Neural crest cell (in vitro differentiated cells): ENCODE data around the gene BCL2L13. TPM values are rescaled to one million over a fixed set of nuclear protein-coding genes. Genes with fewer than 3 reads are reported as not detected.
A peak's percentile ranks its signal among the peaks of the same experiment; 100 is the strongest.

Experiments used
- DNase-seq: peaks from one replicate; pipeline ENCODE4 v3.0.0; 2021; ENCODE audit warnings: low read depth, mixed read lengths, low spot score
- H3K27ac Mint-ChIP-seq: one replicate; pipeline ENCODE4 v1.8.0; 2021; ENCODE audit warnings: mild to moderate bottlenecking, mixed read lengths; ENCODE audit not compliant: unreplicated experiment
- H3K27me3 Mint-ChIP-seq: 2 replicates; pipeline ENCODE4 v1.8.0; 2021; ENCODE audit warnings: low read depth, mild to moderate bottlenecking, mixed read lengths
- H3K36me3 Mint-ChIP-seq: 2 replicates; pipeline ENCODE4 v1.8.0; 2021; ENCODE audit warnings: low read depth, mild to moderate bottlenecking, mixed read lengths
- H3K4me1 Mint-ChIP-seq: 2 replicates; pipeline ENCODE4 v1.8.0; 2021; ENCODE audit warnings: mixed read lengths
- H3K4me3 Mint-ChIP-seq: one replicate; pipeline ENCODE4 v1.8.0; 2021; ENCODE audit warnings: mild to moderate bottlenecking, mixed read lengths
- H3K9me3 Mint-ChIP-seq: 2 replicates; pipeline ENCODE4 v1.8.0; 2021; ENCODE audit warnings: mixed read lengths
- total RNA-seq: library from RNA; stranded (reverse); gene quantifications from 2 replicates; pipeline ENCODE4 v1.2.1, GENCODE V29; 2021
- TF ChIP-seq, protein P1 (sequence below): fragments of 200-600 bp; sonication (generic); conservative IDR thresholded peaks from 2 replicates; pipeline ENCODE4 v1.5.0; 2021; ENCODE audit warnings: antibody characterized with exemption, mild to moderate bottlenecking

The BCL2L13 gene
- total RNA-seq, 1 donor from 2014 or later: 37.5 TPM

DNA sequence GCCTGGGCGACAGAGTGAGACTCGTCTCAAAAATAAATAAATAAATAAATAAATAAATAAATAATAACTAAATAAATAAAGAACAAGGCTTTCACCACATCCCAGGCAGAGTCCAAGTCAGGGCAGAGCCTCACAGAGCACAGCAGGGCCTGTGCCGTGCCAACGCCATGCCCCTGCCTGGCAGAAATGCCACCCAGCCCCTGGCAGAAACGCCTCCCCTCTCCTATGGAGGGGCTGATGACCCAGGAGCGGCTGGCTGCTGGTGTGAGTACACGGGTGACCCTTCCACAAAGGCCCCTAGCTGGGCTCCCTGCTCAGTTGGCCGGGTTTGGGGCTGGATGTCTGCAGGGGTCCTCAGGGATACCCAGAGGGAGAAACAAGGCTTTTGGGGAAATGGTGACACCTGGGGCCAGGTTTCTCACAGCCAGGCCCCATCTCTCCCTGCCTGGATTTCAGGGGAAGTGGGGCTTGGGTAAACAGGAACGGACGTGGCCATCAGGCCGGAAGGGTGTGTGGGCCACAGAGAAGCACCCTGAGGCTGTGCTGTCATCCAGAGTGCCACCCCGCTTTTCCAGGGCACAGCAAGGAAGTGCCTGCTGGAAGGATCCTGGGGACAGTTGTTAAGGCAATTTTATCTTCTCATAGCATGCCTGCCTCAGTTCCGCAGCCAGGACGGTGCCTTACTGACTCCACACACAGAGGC lies 130.6 kb downstream of the BCL2L13 start:
- no peak for DNase-seq
- Mint-ChIP-seq H3K27me3 (no peaks in the 10 kb centered on the region), H3K4me1 (peaks cover 16% of the 10 kb centered on the region), H3K9me3 (no peaks in the 10 kb centered on the region), H3K36me3 (no peaks in the 10 kb centered on the region), H3K27ac (no peak overlapping the region), H3K4me3 (no peak overlapping the region)
- TF ChIP-seq, protein P1, sequence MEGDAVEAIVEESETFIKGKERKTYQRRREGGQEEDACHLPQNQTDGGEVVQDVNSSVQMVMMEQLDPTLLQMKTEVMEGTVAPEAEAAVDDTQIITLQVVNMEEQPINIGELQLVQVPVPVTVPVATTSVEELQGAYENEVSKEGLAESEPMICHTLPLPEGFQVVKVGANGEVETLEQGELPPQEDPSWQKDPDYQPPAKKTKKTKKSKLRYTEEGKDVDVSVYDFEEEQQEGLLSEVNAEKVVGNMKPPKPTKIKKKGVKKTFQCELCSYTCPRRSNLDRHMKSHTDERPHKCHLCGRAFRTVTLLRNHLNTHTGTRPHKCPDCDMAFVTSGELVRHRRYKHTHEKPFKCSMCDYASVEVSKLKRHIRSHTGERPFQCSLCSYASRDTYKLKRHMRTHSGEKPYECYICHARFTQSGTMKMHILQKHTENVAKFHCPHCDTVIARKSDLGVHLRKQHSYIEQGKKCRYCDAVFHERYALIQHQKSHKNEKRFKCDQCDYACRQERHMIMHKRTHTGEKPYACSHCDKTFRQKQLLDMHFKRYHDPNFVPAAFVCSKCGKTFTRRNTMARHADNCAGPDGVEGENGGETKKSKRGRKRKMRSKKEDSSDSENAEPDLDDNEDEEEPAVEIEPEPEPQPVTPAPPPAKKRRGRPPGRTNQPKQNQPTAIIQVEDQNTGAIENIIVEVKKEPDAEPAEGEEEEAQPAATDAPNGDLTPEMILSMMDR: no peak

DNA sequence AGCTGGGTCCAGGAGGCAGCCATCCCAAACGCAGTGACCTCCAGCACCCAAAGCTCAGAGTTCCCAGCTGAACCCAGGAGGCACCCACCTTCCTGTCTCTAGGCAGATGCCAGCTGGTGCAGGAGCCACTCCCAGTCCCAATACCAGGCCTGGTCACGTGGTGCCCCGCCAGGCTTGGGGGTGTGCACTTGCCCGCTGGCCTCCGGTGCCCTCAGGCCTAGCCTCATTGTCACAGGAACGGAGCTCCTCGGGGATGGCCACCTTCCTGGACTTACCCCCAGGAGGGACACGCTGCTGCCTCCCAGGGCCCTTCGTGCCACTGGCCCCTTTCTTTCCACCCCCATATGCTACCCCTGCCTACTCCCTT lies 131.1 kb downstream of the BCL2L13 start:
- Mint-ChIP-seq H3K27me3 (no peaks in the 10 kb centered on the region), H3K27ac (no peak overlapping the region), H3K4me3 (no peak overlapping the region), H3K36me3 (no peaks in the 10 kb centered on the region), H3K9me3 (no peaks in the 10 kb centered on the region), H3K4me1 (peaks cover 16% of the 10 kb centered on the region)
- TF ChIP-seq, protein P1: no peak
- no peak for DNase-seq

DNA sequence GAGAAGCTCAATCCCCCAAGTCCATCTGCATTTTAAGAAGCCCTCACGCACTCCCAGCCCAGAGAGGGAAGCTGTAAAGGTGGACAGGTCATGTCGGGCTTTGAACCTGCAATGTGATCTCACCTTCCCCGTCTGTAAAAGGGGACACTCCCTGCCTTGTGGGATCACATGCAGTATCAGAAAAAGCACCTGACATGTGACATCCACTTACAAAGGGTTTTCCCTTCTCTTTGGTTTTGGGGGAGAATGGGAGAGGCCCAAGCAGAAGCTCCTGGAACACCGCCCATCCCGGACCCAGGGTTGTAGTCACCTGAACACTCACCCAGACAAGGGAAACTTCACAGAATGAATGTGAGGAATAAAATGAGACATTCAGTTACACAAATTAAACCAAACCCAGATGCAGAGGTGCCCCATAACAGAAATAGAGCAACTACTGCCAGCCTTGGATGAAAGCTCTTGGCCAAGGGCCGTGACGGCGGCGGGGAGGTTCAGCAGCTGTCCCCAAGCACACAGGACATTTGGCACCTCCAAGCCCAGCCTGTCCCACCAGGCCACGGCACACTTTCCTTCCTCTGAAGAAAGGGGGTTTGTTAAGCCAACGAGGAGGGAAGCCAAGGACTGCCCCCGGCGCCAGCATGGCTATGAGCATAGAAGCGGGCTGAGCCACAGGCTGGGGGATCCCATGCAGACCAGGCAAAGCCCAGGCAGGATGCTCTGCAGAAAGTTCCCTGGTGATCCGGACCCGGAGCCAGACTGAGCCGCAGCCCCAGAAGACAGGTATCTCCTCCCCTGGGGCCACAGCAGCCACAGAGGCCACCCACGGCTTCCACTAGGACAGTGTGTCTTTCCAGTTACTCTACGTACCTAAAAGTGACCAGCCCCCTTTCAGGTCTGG lies 131.9 kb downstream of the BCL2L13 start:
- DNase-seq: no peak
- peaks cover 3% of the 10 kb centered on the region for H3K27me3 Mint-ChIP-seq
- TF ChIP-seq, protein P1: no peak
- H3K27ac Mint-ChIP-seq: no peak overlapping the region
- H3K36me3 Mint-ChIP-seq: no peaks in the 10 kb centered on the region
- H3K4me3 Mint-ChIP-seq: no peak overlapping the region
- peaks cover 20% of the 10 kb centered on the region for H3K4me1 Mint-ChIP-seq
- no peaks in the 10 kb centered on the region for H3K9me3 Mint-ChIP-seq

DNA sequence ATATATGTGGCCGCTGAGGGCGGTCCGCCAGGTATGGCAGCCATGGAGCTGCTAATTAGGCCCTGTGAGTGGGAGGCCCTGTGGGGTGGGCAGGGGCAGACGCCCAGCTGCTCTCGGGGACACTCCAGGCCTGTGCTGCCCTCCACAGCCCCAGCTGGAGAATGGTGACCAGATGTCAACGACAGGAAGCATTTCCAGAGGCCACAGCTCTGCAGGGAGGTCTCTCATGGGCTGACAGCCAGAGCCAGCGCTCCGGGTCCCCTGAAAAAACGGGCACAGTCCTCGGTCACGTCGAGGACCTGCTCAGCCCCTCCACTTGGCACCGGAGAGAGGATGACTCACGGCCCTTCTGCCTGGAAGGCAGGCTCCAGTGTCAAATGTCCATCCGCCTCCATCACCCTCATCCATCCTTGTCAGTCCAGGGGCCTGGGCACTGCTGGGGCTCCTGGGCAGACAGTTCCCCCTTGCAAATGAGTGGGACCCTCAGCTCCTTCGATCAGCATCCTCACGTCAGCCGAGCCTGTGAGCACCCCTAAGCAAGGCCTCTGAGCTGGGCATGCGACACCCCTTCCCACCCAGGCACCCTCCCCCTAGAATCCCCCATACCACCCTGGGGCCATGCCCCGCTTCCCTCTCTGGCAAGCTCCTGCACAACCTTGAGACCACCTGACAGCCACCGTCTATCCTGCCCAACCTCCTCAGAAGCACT lies 133.8 kb downstream of the BCL2L13 start:
- DNase-seq: no peak
- Mint-ChIP-seq H3K4me3 (peak overlapping the region; percentile 91), H3K9me3 (no peaks in the 10 kb centered on the region), H3K36me3 (no peaks in the 10 kb centered on the region), H3K27me3 (peaks cover 3% of the 10 kb centered on the region), H3K27ac (no peak overlapping the region), H3K4me1 (peaks cover 31% of the 10 kb centered on the region)
- TF ChIP-seq, protein P1: no peak

DNA sequence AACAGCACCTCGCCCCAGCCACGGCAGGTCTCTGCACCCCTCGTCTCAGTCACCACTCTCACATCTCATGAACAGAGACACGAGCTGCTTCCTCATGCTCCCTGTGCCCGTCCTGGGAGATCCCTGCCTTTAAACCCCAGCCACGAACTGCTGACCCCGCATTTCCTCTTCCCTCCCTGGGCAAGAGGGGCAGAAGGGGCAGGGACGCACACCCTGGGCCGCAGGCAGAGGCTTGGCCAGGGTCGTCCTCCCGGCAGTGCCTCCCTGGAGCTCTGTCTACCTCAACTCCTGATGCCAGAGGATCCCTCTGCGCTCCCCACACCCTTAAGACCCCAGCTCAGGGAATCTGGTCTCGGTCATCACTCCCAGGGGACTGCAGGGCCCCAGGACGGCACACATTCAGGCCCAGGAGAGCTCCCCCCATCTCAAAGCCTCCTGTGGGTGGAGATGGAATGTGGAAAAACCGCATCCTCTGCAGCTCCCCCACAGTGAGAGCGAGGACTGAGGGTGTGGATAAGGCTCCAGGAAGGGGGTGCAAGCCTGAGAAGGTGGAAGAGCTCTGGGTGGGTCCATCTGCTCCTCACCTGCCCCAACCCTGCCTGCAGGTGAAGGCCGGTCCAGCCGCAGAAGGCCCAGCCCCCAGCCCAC lies 134.5 kb downstream of the BCL2L13 start:
- H3K9me3 Mint-ChIP-seq: no peaks in the 10 kb centered on the region
- H3K4me1 Mint-ChIP-seq: peaks cover 36% of the 10 kb centered on the region
- H3K27me3 Mint-ChIP-seq: peaks cover 3% of the 10 kb centered on the region
- H3K36me3 Mint-ChIP-seq: no peaks in the 10 kb centered on the region
- no peak for DNase-seq
- H3K27ac Mint-ChIP-seq: peak overlapping the region; percentile 78
- peak overlapping the region; percentile 91 for H3K4me3 Mint-ChIP-seq
- TF ChIP-seq, protein P1: no peak
